ENCODE results near the gene PDIA5. TPM values are rescaled to one million over a fixed set of nuclear protein-coding genes. Genes with fewer than 3 reads are reported as not detected.

PDIA5 gene
- total RNA-seq, 1 experiment from 2014 or later, result 24.3 TPM

DNA sequence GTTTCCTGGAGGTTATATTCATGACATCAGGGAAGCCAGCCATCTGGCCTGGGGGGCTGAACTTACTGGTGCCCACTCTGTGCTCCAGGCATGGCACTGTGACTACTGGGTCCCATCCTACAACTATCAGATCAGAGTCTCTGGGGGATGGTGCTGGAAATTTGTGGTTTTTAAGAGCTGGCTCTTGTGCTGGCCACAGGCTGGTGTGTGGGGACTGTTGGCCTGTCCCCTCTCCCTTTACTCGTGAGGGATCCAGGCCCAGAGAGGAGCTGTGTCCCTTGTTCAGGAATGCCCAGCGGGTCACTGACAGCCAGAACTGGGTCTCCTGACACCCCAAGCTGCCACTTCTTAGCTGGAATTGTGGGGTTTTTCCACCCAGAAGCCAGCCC, 90.4 kb downstream of the PDIA5 start:
- Histone ChIP-seq H2AK5ac (ENCODE audit: insufficient read length, low read length) (no peak overlapping the region), H3K9me3 (ENCODE audit: control insufficient read depth, low read depth, low read length) (no peaks in the 10 kb centered on the region), H2BK15ac (ENCODE audit: low read depth, low read length) (no peak overlapping the region), H3K4me2 (ENCODE audit: insufficient read depth, insufficient read length, low read length) (no peak overlapping the region), H3K79me2 (ENCODE audit: insufficient read depth, low read length) (no peaks in the 10 kb centered on the region), H3K79me1 (ENCODE audit: insufficient read depth, low read depth, low read length, poor library complexity, severe bottlenecking) (no peaks in the 10 kb centered on the region), H4K5ac (ENCODE audit: insufficient read length, low read depth, low read length) (no peak overlapping the region), H4K20me1 (ENCODE audit: control insufficient read depth, insufficient read depth, insufficient read length) (no peaks in the 10 kb centered on the region), H3K4ac (ENCODE audit: low read depth, low read length) (no peak overlapping the region), H4K91ac (ENCODE audit: insufficient read length, low read depth, low read length) (no peak overlapping the region), H3T11ph (ENCODE audit: low read length) (no peak overlapping the region), H3K27ac (ENCODE audit: insufficient read length, low read depth, low read length) (no peak overlapping the region), H2BK5ac (ENCODE audit: insufficient read length, low read length) (no peak overlapping the region), H2BK20ac (ENCODE audit: low read depth, low read length, poor library complexity, severe bottlenecking) (no peak overlapping the region), H3K23ac (ENCODE audit: insufficient read length, low read depth, low read length) (no peak overlapping the region), H4K8ac (replicated peaks; ENCODE audit: insufficient read length, low read depth, low read length) (no peak overlapping the region), H3K18ac (ENCODE audit: insufficient read length, low read depth, low read length) (no peak overlapping the region), H3K9ac (ENCODE audit: extremely low read depth, insufficient read length, low read length) (no peak overlapping the region), H3K14ac (ENCODE audit: insufficient read depth, low read length) (no peak overlapping the region; the same call in 1 of the 2 replicates), H3K27me3 (ENCODE audit: insufficient read depth, low read length) (no peaks in the 10 kb centered on the region), H3K56ac (ENCODE audit: insufficient read length, low read depth, low read length) (no peak overlapping the region), H2BK12ac (ENCODE audit: insufficient read length, low read depth, low read length) (no peak overlapping the region), H3K23me2 (ENCODE audit: insufficient read length, low read depth, low read length, poor library complexity, severe bottlenecking) (no peaks in the 10 kb centered on the region), H2BK120ac (ENCODE audit: low read depth, low read length, poor library complexity, severe bottlenecking) (no peak overlapping the region), H3K4me1 (ENCODE audit: insufficient read depth, low read length) (no peaks in the 10 kb centered on the region), H2AFZ (ENCODE audit: low read length) (no peak overlapping the region)
- no peaks in the 10 kb centered on the region for H3K27me3 Mint-ChIP-seq (ENCODE audit: low read depth)
- no peaks in the 10 kb centered on the region for H3K9me3 Mint-ChIP-seq
- H3K27ac Mint-ChIP-seq, result peak overlapping the region in 1 of 3 experiments; percentile 23; a peak in 1 of 7 replicates
- DNase-seq, result peak; percentile 12
- H3K36me3 Mint-ChIP-seq (ENCODE audit: insufficient read depth in 1 of 3, low read depth in 3 of 3), result peaks cover 0 to 34% (median 7%) of the 10 kb centered on the region in 3 experiments; a peak in 5 of 7 replicates
- WGBS (ENCODE audit: extremely low coverage, insufficient read length, low lambda C conversion rate), result no CpG with 5 or more reads among the region's 2 CpGs
- peaks cover 2 to 6% of the 10 kb centered on the region in 2 experiments; a peak in 2 of 4 replicates for H3K4me1 Mint-ChIP-seq
- TF ChIP-seq, protein P1, sequence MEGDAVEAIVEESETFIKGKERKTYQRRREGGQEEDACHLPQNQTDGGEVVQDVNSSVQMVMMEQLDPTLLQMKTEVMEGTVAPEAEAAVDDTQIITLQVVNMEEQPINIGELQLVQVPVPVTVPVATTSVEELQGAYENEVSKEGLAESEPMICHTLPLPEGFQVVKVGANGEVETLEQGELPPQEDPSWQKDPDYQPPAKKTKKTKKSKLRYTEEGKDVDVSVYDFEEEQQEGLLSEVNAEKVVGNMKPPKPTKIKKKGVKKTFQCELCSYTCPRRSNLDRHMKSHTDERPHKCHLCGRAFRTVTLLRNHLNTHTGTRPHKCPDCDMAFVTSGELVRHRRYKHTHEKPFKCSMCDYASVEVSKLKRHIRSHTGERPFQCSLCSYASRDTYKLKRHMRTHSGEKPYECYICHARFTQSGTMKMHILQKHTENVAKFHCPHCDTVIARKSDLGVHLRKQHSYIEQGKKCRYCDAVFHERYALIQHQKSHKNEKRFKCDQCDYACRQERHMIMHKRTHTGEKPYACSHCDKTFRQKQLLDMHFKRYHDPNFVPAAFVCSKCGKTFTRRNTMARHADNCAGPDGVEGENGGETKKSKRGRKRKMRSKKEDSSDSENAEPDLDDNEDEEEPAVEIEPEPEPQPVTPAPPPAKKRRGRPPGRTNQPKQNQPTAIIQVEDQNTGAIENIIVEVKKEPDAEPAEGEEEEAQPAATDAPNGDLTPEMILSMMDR (conservative IDR thresholded peaks at IDR 0.05), result no peak
- H3K4me3 Mint-ChIP-seq, result no peak overlapping the region

Measured in H9 (cell line).